Retinal pigment epithelial cell (primary cell): ENCODE results near the gene TBX20.

ENCODE experiments used
- DNase-seq: peaks from one replicate; pipeline ENCODE4 v3.0.0-alpha.2; 2010; ENCODE audit warnings: low read depth
- H3K4me3 ChIP-seq: 2 replicates; pipeline ENCODE4 v1.5.1; 2011; ENCODE audit warnings: mild to moderate bottlenecking, low read length, control low read depth, moderate library complexity
- CTCF ChIP-seq: conservative IDR thresholded peaks from 2 replicates; pipeline ENCODE4 v1.5.1; 2011; ENCODE audit warnings: low read depth, low read length, control low read depth, inconsistent platforms

Gene TBX20

DNA sequence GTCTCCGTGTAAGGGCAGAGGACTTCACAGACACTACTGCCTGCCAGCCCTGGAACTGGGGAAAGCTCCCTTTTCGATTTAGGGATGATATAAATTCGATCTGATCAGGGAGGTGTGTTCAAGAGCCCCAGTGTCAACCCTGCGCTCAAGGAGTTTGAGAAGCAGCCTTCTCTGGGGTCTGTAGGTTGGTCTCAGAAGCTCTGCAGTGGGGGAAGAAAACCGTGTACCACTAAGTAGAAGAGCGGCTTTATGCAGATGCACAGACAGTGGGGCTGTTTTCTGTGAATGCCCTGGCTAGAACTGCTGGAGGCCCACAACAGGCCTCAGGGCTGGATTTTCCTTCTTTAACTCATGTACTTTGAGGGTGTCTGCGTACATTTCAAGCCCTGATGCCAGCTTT, 6.3 kb upstream of the TBX20 start:
- H3K4me3 ChIP-seq, result no peak overlapping the region
- TF ChIP-seq CTCF, result no peak
- DNase-seq, result no peak

GRCh38 chr7:35259523-35259908, 5.6 kb upstream of the TBX20 start:
- no peak for TF ChIP-seq CTCF
- no peak overlapping the region for H3K4me3 ChIP-seq
- no peak for DNase-seq

GRCh38 chr7:35258868-35259522, 5.1 kb upstream of the TBX20 start:
- TF ChIP-seq CTCF, result no peak
- no peak overlapping the region for H3K4me3 ChIP-seq
- DNase-seq, result no peak

- TF ChIP-seq CTCF, result no peak
- no peak for DNase-seq
- no peak overlapping the region for H3K4me3 ChIP-seq
These were observed 4.4 kb upstream of the TBX20 start for GRCh38 chr7:35258125-35258867.

- no peak for TF ChIP-seq CTCF
- no peak overlapping the region for H3K4me3 ChIP-seq
- DNase-seq, result no peak
These were observed 3.6 kb upstream of the TBX20 start for GRCh38 chr7:35257251-35258124.

- DNase-seq, result no peak
- H3K4me3 ChIP-seq, result no peak overlapping the region
- TF ChIP-seq CTCF, result no peak
These were observed 2.6 kb upstream of the TBX20 start for GRCh38 chr7:35256256-35257175.
